Panc1 (cell line): ENCODE measurements around the gene METTL1. TPM values are rescaled to one million over a fixed set of nuclear protein-coding genes. Genes with fewer than 3 reads are reported as not detected.

Experiments
- ATAC-seq: fragments of 200-7000 bp; cut with Tn5 transposase; 2 replicates; pipeline ENCODE4 v1.9.1; 2020; ENCODE audit warnings: mild to moderate bottlenecking, moderate library complexity
- BruUV-seq: library from RNA; stranded (reverse); fragments of 400-500 nt; replicated peaks from 2 replicates; lab custom pipeline; 2021; lab: Mats Ljungman, UMichigan
- CTCF ChIA-PET: fragments of 300-600 bp; sonication (Branson Sonifier 250); formaldehyde crosslinking; loops from one replicate; lab custom pipeline; 2022; ENCODE audit warnings: antibody characterized with exemption; lab: Charles Lee
- POLR2A ChIA-PET: fragments of 300-600 bp; sonication (Branson Sonifier 250); formaldehyde crosslinking; loops from one replicate; lab custom pipeline; 2022; ENCODE audit warnings: antibody characterized with exemption; lab: Charles Lee
- DNase-seq: peaks from one replicate; pipeline ENCODE4 v3.0.0-alpha.2; 2010; ENCODE audit warnings: low read depth, low spot score
- H3K27ac ChIP-seq: 2 replicates; pipeline ENCODE4 v1.5.1; 2011; ENCODE audit warnings: mild to moderate bottlenecking, low read length, inconsistent platforms
- H3K27me3 ChIP-seq: fragments of 200-500 bp; sonication (Bioruptor generic); 2 replicates; pipeline ENCODE4 v1.6.0; 2014; ENCODE audit warnings: low read length, inconsistent platforms; ENCODE audit not compliant: control insufficient read depth, insufficient read depth
- H3K36me3 ChIP-seq: fragments of 200-500 bp; sonication (Bioruptor generic); 2 replicates; pipeline ENCODE4 v1.5.1; 2014; ENCODE audit warnings: inconsistent platforms, mild to moderate bottlenecking, low read length, moderate library complexity; ENCODE audit not compliant: control insufficient read depth, insufficient read depth
- H3K4me1 ChIP-seq: 2 replicates; pipeline ENCODE4 v1.5.1; 2011; ENCODE audit warnings: inconsistent platforms, mild to moderate bottlenecking, low read length, moderate library complexity; ENCODE audit not compliant: control insufficient read depth, insufficient read depth
- H3K4me3 ChIP-seq, 2 experiments: 2 replicates each; pipeline ENCODE4 v1.5.1; 2011 to 2012; ENCODE audit warnings: low read depth in 2 of 2, low read length in 2 of 2, mild to moderate bottlenecking in 2 of 2, inconsistent platforms in 1 of 2, moderate library complexity in 1 of 2
- H3K9me3 ChIP-seq: fragments of 200-500 bp; sonication (Bioruptor generic); 2 replicates; pipeline ENCODE4 v1.5.1; 2014; ENCODE audit warnings: low read depth, mild to moderate bottlenecking, inconsistent platforms, low read length, moderate library complexity; ENCODE audit not compliant: control insufficient read depth, insufficient read depth
- CTCF ChIP-seq: fragments of 450-650 bp; IDR thresholded peaks from 2 replicates; pipeline ENCODE4 v1.5.1; 2017; ENCODE audit warnings: mild to moderate bottlenecking
- POLR2AphosphoS5 ChIP-seq: IDR thresholded peaks from 2 replicates; pipeline ENCODE4 v1.6.1; 2012; ENCODE audit warnings: mild to moderate bottlenecking, low read depth, low read length, moderate library complexity
- SIN3A ChIP-seq: IDR thresholded peaks from 2 replicates; pipeline ENCODE4 v1.6.1; 2012; ENCODE audit warnings: low read depth, mild to moderate bottlenecking, low read length, moderate library complexity, borderline replicate concordance; ENCODE audit not compliant: insufficient read depth
- TCF7L2 ChIP-seq: IDR thresholded peaks from 2 replicates; pipeline ENCODE4 v1.6.1; 2011; ENCODE audit warnings: mild to moderate bottlenecking, low read depth, low read length, inconsistent platforms
- in situ Hi-C: cut with HindIII; loops from 2 replicates; pipeline ENCODE4 v1.10.0; 2016; ENCODE audit warnings: low sequenced_read_pairs, low pct_unique_long_range_greater_than_20kb
- intact Hi-C: fragments of 100-400 bp; cut with micrococcal nuclease; formaldehyde crosslinking; loops from one replicate; pipeline ENCODE4 v1.10.0; 2022; ENCODE audit not compliant: unreplicated experiment
- total RNA-seq: library from RNA; stranded (reverse); gene quantifications from one replicate; pipeline ENCODE4 v1.2.1, GENCODE V29; 2021; ENCODE audit not compliant: unreplicated experiment
- TF ChIP-seq, protein P1 (sequence below), 2 experiments: IDR thresholded peaks; 2 replicates each; pipeline ENCODE4 v1.6.1; 2011 to 2012; ENCODE audit warnings: low read depth in 2 of 2, control low read depth in 1 of 2, low read length in 1 of 2, mild to moderate bottlenecking in 1 of 2, moderate library complexity in 1 of 2; ENCODE audit not compliant: insufficient read depth in 1 of 2

Gene METTL1
- total RNA-seq, 1 experiment from 2014 or later, result 46.5 TPM

- no TSS peak for BruUV-seq
- ChIA-PET POLR2A (no interaction called here), CTCF (no interaction called here)
- H3K27ac ChIP-seq, result no peak overlapping the region
- H3K36me3 ChIP-seq, result peaks cover 2% of the 10 kb centered on the region; the same call in 1 of the 2 replicates
- no peak for ATAC-seq
- no peak for DNase-seq
- in situ Hi-C loops (no loop called here), intact Hi-C loops (no loop called here)
- TF ChIP-seq POLR2AphosphoS5 (no peak), SIN3A (no peak), TCF7L2 (no peak), CTCF (no peak; the same call in 1 of the 2 replicates)
- TF ChIP-seq, protein P1, sequence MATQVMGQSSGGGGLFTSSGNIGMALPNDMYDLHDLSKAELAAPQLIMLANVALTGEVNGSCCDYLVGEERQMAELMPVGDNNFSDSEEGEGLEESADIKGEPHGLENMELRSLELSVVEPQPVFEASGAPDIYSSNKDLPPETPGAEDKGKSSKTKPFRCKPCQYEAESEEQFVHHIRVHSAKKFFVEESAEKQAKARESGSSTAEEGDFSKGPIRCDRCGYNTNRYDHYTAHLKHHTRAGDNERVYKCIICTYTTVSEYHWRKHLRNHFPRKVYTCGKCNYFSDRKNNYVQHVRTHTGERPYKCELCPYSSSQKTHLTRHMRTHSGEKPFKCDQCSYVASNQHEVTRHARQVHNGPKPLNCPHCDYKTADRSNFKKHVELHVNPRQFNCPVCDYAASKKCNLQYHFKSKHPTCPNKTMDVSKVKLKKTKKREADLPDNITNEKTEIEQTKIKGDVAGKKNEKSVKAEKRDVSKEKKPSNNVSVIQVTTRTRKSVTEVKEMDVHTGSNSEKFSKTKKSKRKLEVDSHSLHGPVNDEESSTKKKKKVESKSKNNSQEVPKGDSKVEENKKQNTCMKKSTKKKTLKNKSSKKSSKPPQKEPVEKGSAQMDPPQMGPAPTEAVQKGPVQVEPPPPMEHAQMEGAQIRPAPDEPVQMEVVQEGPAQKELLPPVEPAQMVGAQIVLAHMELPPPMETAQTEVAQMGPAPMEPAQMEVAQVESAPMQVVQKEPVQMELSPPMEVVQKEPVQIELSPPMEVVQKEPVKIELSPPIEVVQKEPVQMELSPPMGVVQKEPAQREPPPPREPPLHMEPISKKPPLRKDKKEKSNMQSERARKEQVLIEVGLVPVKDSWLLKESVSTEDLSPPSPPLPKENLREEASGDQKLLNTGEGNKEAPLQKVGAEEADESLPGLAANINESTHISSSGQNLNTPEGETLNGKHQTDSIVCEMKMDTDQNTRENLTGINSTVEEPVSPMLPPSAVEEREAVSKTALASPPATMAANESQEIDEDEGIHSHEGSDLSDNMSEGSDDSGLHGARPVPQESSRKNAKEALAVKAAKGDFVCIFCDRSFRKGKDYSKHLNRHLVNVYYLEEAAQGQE (IDR thresholded peaks at IDR 0.05; ENCODE audit: insufficient read depth in 1 of 2, low read depth in 2 of 2, low read length in 1 of 2), result no peak
- no peaks in the 10 kb centered on the region for H3K9me3 ChIP-seq
- H3K4me3 ChIP-seq, result no peak overlapping the region
- H3K27me3 ChIP-seq, result no peaks in the 10 kb centered on the region
- H3K4me1 ChIP-seq, result peaks cover 4% of the 10 kb centered on the region; the same call in 1 of the 2 replicates
Measured at GRCh38 chr12:57776247-57776587, 4.3 kb upstream of the METTL1 start.

- intact Hi-C loops (no loop called here), in situ Hi-C loops (no loop called here)
- Histone ChIP-seq H3K4me3 (no peak overlapping the region), H3K27ac (no peak overlapping the region), H3K9me3 (no peaks in the 10 kb centered on the region), H3K27me3 (no peaks in the 10 kb centered on the region), H3K36me3 (peaks cover 2% of the 10 kb centered on the region; the same call in 1 of the 2 replicates), H3K4me1 (peaks cover 4% of the 10 kb centered on the region; the same call in 1 of the 2 replicates)
- BruUV-seq, result no TSS peak
- ChIA-PET POLR2A (no interaction called here), CTCF (interaction anchor here (0.6 to 0.7 kb wide), 2 partner anchors 31 to 165 kb away, joined by 3 to 9 read pairs; partner anchors contain the start of gene TSPAN31)
- DNase-seq (no peak), ATAC-seq (no peak)
- no peak for TF ChIP-seq POLR2AphosphoS5
- TF ChIP-seq TCF7L2, result no peak
- TF ChIP-seq SIN3A, result no peak
- TF ChIP-seq CTCF, result no peak; the same call in 1 of the 2 replicates
- TF ChIP-seq, protein P1 (IDR thresholded peaks at IDR 0.05; ENCODE audit: insufficient read depth in 1 of 2, low read depth in 2 of 2, low read length in 1 of 2), result no peak
Measured at GRCh38 chr12:57775563-57776246, 3.8 kb upstream of the METTL1 start.
